Lower leg skin (tissue), 3 donors: Measurements from ENCODE around the gene PPIL6.

Experiments
- CTCF ChIP-seq, 3 donors: fragments of 450-650 bp; IDR thresholded peaks; one replicate each; pipeline ENCODE4 v1.5.1; 2016; ENCODE audit warnings: antibody characterized with exemption in 3 of 3, mild to moderate bottlenecking in 3 of 3, moderate library complexity in 2 of 3
- POLR2A ChIP-seq, 2 donors: fragments of 450-650 bp; IDR thresholded peaks; one replicate each; pipeline ENCODE4 v1.6.1; 2016 to 2017; ENCODE audit warnings: antibody characterized with exemption in 2 of 2, mild to moderate bottlenecking in 1 of 2, moderate library complexity in 1 of 2

DNA sequence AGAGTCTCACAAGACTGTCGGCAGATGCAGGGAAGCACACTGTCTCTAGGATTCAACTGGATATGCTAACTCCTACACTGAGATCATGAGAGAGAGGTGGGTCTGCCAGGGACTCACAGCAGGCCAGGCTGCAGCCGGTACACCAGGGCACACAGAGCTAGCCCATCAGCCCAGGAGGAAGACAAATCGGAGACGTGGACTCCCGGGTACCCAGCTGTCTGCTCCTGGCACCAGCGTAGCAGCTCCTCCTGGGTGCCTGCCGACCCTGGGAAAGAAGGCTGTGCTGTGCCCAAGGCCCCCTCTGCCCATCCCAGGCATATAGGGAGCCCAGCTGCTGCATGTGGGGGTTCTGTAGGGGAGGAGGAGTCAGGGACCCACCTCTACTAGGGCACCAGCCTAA lies 8.2 kb upstream of the PPIL6 start:
- TF ChIP-seq CTCF (IDR thresholded peaks at IDR 0.05), result no peak
- no peak for TF ChIP-seq POLR2A (IDR thresholded peaks at IDR 0.05)
